HepG2 (cell line): ENCODE data around the gene ZNF341. TPM values are rescaled to one million over a fixed set of nuclear protein-coding genes. Genes with fewer than 3 reads are reported as not detected.

Experiments
- ATAC-seq: fragments of 200-7000 bp; cut with Tn5 transposase; 3 replicates; pipeline ENCODE4 v1.9.1; 2020; ENCODE audit warnings: mild to moderate bottlenecking, moderate library complexity
- BruUV-seq: library from RNA; stranded (reverse); fragments of 400-500 nt; replicated peaks from 2 replicates; lab custom pipeline; 2021; lab: Mats Ljungman, UMichigan
- CTCF ChIA-PET: fragments of 300-600 bp; formaldehyde crosslinking; extraction: SDS; loops from one replicate; lab custom pipeline; 2021; ENCODE audit warnings: low total read pairs, inconsistent platforms, low intra/inter-chr PET ratio; lab: Yijun Ruan, JAX
- POLR2A ChIA-PET: fragments of 350-600 bp; sonication (Branson Sonifier 250); formaldehyde crosslinking; loops from one replicate; lab custom pipeline; 2020; ENCODE audit warnings: antibody characterized with exemption, inconsistent platforms; lab: Yijun Ruan, JAX
- DNase-seq: peaks from one replicate; pipeline ENCODE4 v3.0.0-alpha.2; 2015; ENCODE audit warnings: low spot score
- FAIRE-seq: peaks from 3 replicates; lab custom pipeline; 2011; peaks lifted over from hg19 to GRCh38; lab: Jason Lieb, UNC
- H2AFZ ChIP-seq: one replicate; pipeline ENCODE4 v1.6.1; 2011; ENCODE audit warnings: low read length, inconsistent platforms
- H3K27ac ChIP-seq: fragments of 300-600 bp; 3 replicates; pipeline ENCODE4 v1.8.0; 2011; ENCODE audit warnings: mixed run types, mild to moderate bottlenecking, mixed read lengths, low read length, inconsistent platforms; ENCODE audit not compliant: insufficient read depth; ENCODE audit errors: extremely low read length
- H3K27me3 ChIP-seq, 2 experiments: fragments of 200-600 bp in 1 of 2; 2 replicates in 1 of 2; 3 replicates in 1 of 2; pipeline versions ENCODE4 v1.6.0 to v1.8.0; 2011; ENCODE audit warnings: low read length in 2 of 2, mild to moderate bottlenecking in 2 of 2, moderate library complexity in 2 of 2, inconsistent platforms in 1 of 2; ENCODE audit not compliant: insufficient read depth in 2 of 2, control insufficient read depth in 1 of 2
- H3K36me3 ChIP-seq, 2 experiments: fragments of 200-600 bp in 1 of 2; replicated peaks in 1 of 2; 2 replicates in 1 of 2; 3 replicates in 1 of 2; pipeline versions ENCODE4 v1.5.1 to v1.8.0; 2011; ENCODE audit warnings: low read length in 2 of 2, inconsistent platforms in 1 of 2; ENCODE audit not compliant: insufficient read depth in 2 of 2, control insufficient read depth in 1 of 2
- H3K4me1 ChIP-seq: 2 replicates; pipeline ENCODE4 v1.5.1; 2012; ENCODE audit warnings: low read length, inconsistent platforms; ENCODE audit not compliant: insufficient read depth
- H3K4me2 ChIP-seq: 2 replicates; pipeline ENCODE4 v1.6.0; 2011; ENCODE audit warnings: low read depth, low read length, inconsistent platforms
- H3K4me3 ChIP-seq, 3 experiments: fragments of 200-600 bp in 1 of 3; sonication (generic), shearing (Covaris generic) in 1 of 3; replicated peaks in 1 of 3; 2 replicates each; pipeline ENCODE4 v1.5.1; 2011 to 2016; ENCODE audit warnings: low read length in 3 of 3, inconsistent platforms in 2 of 3, low read depth in 2 of 3, mild to moderate bottlenecking in 2 of 3, control low read depth in 1 of 3, mixed read lengths in 1 of 3; ENCODE audit not compliant: insufficient read depth in 1 of 3
- H3K79me2 ChIP-seq: one replicate; pipeline ENCODE4 v1.6.1; 2011; ENCODE audit warnings: low read length, inconsistent platforms; ENCODE audit not compliant: insufficient read depth
- H3K9ac ChIP-seq: 2 replicates; pipeline ENCODE4 v1.6.0; 2011; ENCODE audit warnings: mild to moderate bottlenecking, low read depth, low read length, inconsistent platforms; ENCODE audit not compliant: insufficient read depth
- H3K9me3 ChIP-seq: 2 replicates; pipeline ENCODE4 v1.5.1; 2012; ENCODE audit warnings: mild to moderate bottlenecking, low read length
- H4K20me1 ChIP-seq: 2 replicates; pipeline ENCODE4 v1.6.0; 2011; ENCODE audit warnings: inconsistent platforms, mild to moderate bottlenecking, low read length, moderate library complexity; ENCODE audit not compliant: insufficient read depth
- CBX5 ChIP-seq: sonication (generic); formaldehyde crosslinking; IDR thresholded peaks from 2 replicates; pipeline ENCODE4 v1.4.0; 2020; ENCODE audit warnings: missing genetic modification reagents, borderline replicate concordance
- ETV6 ChIP-seq: sonication (generic); formaldehyde crosslinking; conservative IDR thresholded peaks from 2 replicates; pipeline ENCODE4 v1.4.0; 2020; ENCODE audit warnings: missing genetic modification reagents
- FOXM1 ChIP-seq: sonication (generic); formaldehyde crosslinking; IDR thresholded peaks from 2 replicates; pipeline ENCODE4 v1.5.0; 2020; ENCODE audit warnings: missing genetic modification reagents
- GTF3A ChIP-seq: sonication (generic); formaldehyde crosslinking; conservative IDR thresholded peaks from 2 replicates; pipeline ENCODE4 v1.4.0; 2020; ENCODE audit warnings: mild to moderate bottlenecking, missing genetic modification reagents
- HNRNPLL ChIP-seq: fragments of 200-400 bp; formaldehyde crosslinking; IDR thresholded peaks from 2 replicates; pipeline ENCODE4 v1.6.1; 2017; ENCODE audit warnings: mild to moderate bottlenecking, low read depth, low read length; ENCODE audit not compliant: poor library complexity, severe bottlenecking
- NFKBIZ ChIP-seq: IDR thresholded peaks from 2 replicates; pipeline ENCODE4 v1.6.1; 2018; ENCODE audit warnings: missing genetic modification reagents, missing compliant biosample characterization
- NFYB ChIP-seq: sonication (generic); formaldehyde crosslinking; IDR thresholded peaks from 2 replicates; pipeline ENCODE4 v1.4.0; 2020; ENCODE audit warnings: missing genetic modification reagents
- PRDM10 ChIP-seq: sonication (generic); formaldehyde crosslinking; IDR thresholded peaks from 2 replicates; pipeline ENCODE4 v1.4.0; 2020; ENCODE audit warnings: low read depth, missing genetic modification reagents
- REST ChIP-seq, 2 experiments: IDR thresholded peaks; 2 replicates each; pipeline ENCODE4 v1.6.1; 2011 to 2012; ENCODE audit warnings: low read length in 2 of 2, borderline replicate concordance in 1 of 2, low read depth in 1 of 2, mild to moderate bottlenecking in 1 of 2, moderate library complexity in 1 of 2
- RXRB ChIP-seq: IDR thresholded peaks from 2 replicates; pipeline ENCODE4 v1.6.1; 2016; ENCODE audit warnings: borderline replicate concordance, missing genetic modification reagents, missing compliant biosample characterization
- ZFAT ChIP-seq: sonication (generic); formaldehyde crosslinking; conservative IDR thresholded peaks from 2 replicates; pipeline ENCODE4 v1.8.1; 2023; ENCODE audit warnings: missing genetic modification reagents, inconsistent platforms
- WGBS: methylation state at CpG from one replicate; pipeline ENCODE4 v1.1.6; 2017; ENCODE audit warnings: low lambda C conversion rate; 5-methylcytosine and 5-hydroxymethylcytosine counted together
- in situ Hi-C: cut with HindIII; loops from 2 replicates; pipeline ENCODE4 v1.10.0; 2017; ENCODE audit warnings: low pct_unique_long_range_greater_than_20kb; ENCODE audit not compliant: extremely low pct_ligation_motif_present
- intact Hi-C: fragments of 100-400 bp; cut with micrococcal nuclease; formaldehyde crosslinking; loops from one replicate; pipeline ENCODE4 v1.10.0; 2022; ENCODE audit not compliant: unreplicated experiment
- polyA plus RNA-seq, 8 experiments: library from polyadenylated mRNA; depleted of rRNA in 3 of 8; stranded (reverse) in 7 of 8; unstranded in 1 of 8; fragments of >200 nt; fragmentation: Illumina TruSeq in 4 of 8; extraction: Trizol in 4 of 8; gene quantifications; 2 replicates each; pipeline versions ENCODE4 v1.2.1 to v1.2.3, GENCODE V29; 2011 to 2016; ENCODE audit warnings: low read depth in 4 of 8, missing spikeins in 1 of 8, mixed read lengths in 1 of 8; ENCODE audit not compliant: insufficient read depth in 1 of 8
- total RNA-seq, 5 experiments: library from RNA; depleted of rRNA; stranded (reverse); fragments of >200 nt; fragmentation: Illumina TruSeq; extraction: Trizol; gene quantifications; 2 replicates each; pipeline ENCODE4 v1.2.3, GENCODE V29; 2016; ENCODE audit warnings: low read depth in 1 of 5
- TF ChIP-seq, protein P1 (sequence below): sonication (generic); formaldehyde crosslinking; IDR thresholded peaks from 2 replicates; pipeline ENCODE4 v1.8.1; 2023; ENCODE audit warnings: mild to moderate bottlenecking, inconsistent platforms, moderate library complexity, missing genetic modification reagents, borderline replicate concordance
- TF ChIP-seq, protein P2 (sequence below): sonication (generic); formaldehyde crosslinking; IDR thresholded peaks from 2 replicates; pipeline ENCODE4 v1.5.0; 2020; ENCODE audit warnings: missing genetic modification reagents

ZNF341 gene
- total and polyA plus RNA-seq, 2 of the 13 experiments (the other 11 are each of a cell fraction or from before 2014, with no cell fraction given): 1.1 to 2.2 TPM

DNA sequence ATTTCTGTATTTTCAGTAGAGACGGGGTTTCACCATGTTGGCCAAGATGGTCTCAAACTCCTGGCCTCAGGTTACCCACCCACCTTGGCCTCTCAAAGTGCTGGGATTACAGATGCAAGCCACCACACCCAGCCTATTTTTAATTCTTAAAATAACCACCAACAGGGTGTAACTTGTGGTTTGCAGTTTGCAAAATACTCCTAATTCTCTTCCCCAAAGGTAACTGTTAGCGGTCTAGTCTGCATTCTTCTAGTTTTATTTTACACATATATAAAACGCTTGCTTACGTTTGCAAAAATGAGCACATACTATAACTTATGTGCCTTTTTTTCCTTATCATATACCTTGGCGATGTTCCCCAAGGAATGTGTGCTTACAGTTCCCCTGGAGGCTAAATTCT, 53.7 kb downstream of the ZNF341 start:
- Histone ChIP-seq H4K20me1 (no peaks in the 10 kb centered on the region), H3K27ac (no peak overlapping the region), H2AFZ (no peak overlapping the region), H3K79me2 (no peaks in the 10 kb centered on the region), H3K4me3 (no peak overlapping the region), H3K9ac (no peak overlapping the region), H3K27me3 (no peaks in the 10 kb centered on the region), H3K9me3 (no peaks in the 10 kb centered on the region), H3K4me1 (0 out of 2 replicates have a peak, but pooled peaks cover 11% of the 10 kb centered on the region), H3K36me3 (no peaks in the 10 kb centered on the region), H3K4me2 (no peak overlapping the region)
- ATAC-seq: no peak
- in situ Hi-C loops: no loop called here
- FAIRE-seq: no peak
- TF ChIP-seq PRDM10: no peak
- TF ChIP-seq, protein P1, sequence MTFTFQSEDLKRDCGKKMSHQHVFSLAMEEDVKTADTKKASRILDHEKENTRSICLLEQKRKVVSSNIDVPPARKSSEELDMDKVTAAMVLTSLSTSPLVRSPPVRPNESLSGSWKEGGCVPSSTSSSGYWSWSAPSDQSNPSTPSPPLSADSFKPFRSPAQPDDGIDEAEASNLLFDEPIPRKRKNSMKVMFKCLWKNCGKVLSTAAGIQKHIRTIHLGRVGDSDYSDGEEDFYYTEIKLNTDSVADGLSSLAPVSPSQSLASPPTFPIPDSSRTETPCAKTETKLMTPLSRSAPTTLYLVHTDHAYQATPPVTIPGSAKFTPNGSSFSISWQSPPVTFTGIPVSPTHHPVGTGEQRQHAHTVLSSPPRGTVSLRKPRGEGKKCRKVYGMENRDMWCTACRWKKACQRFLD (CRISPR knock-in tag): no peak
- no peak for TF ChIP-seq FOXM1
- no peak for TF ChIP-seq RXRB (CRISPR knock-in tag)
- no peak for TF ChIP-seq ETV6 (CRISPR knock-in tag)
- TF ChIP-seq NFYB (CRISPR knock-in tag): no peak
- no peak for TF ChIP-seq HNRNPLL
- no peak for TF ChIP-seq NFKBIZ (CRISPR knock-in tag)
- TF ChIP-seq, protein P2, sequence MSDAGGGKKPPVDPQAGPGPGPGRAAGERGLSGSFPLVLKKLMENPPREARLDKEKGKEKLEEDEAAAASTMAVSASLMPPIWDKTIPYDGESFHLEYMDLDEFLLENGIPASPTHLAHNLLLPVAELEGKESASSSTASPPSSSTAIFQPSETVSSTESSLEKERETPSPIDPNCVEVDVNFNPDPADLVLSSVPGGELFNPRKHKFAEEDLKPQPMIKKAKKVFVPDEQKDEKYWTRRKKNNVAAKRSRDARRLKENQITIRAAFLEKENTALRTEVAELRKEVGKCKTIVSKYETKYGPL (CRISPR knock-in tag): no peak
- TF ChIP-seq GTF3A (CRISPR knock-in tag): no peak
- TF ChIP-seq ZFAT: no peak
- TF ChIP-seq CBX5 (CRISPR knock-in tag): no peak
- no peak for TF ChIP-seq REST (IDR thresholded peaks at IDR 0.05; ENCODE audit: borderline replicate concordance in 1 of 2, low read depth in 1 of 2, low read length in 2 of 2)
- CTCF ChIA-PET: no interaction called here
- intact Hi-C loops: no loop called here
- 92% methylated on average over 5 of the region's 5 CpGs for WGBS
- no peak for DNase-seq
- POLR2A ChIA-PET: no interaction called here
- no TSS peak for BruUV-seq
